GM18499 (cell line): ENCODE data around the gene CALML3.

ENCODE experiments used
- ATAC-seq: cut with Tn5 transposase; IDR thresholded peaks from one replicate; pipeline ENCODE4 v1.9.1; 2021; ENCODE audit warnings: moderate number of reproducible peaks; ENCODE audit not compliant: insufficient read depth, unreplicated experiment

Gene CALML3

GRCh38 chr10:5564537-5565204 is 39.9 kb downstream of the CALML3 start:
- no peak for ATAC-seq

- ATAC-seq, result no peak
These were observed 40.4 kb downstream of the CALML3 start for GRCh38 chr10:5565205-5565545.

- no peak for ATAC-seq
These were observed 41.2 kb downstream of the CALML3 start for GRCh38 chr10:5565671-5566581.

- no peak for ATAC-seq
These were observed 41.9 kb downstream of the CALML3 start for GRCh38 chr10:5566614-5567013.

- no peak for ATAC-seq
These were observed 42.7 kb downstream of the CALML3 start for GRCh38 chr10:5567477-5567876.

- no peak for ATAC-seq
These were observed 44.2 kb downstream of the CALML3 start for GRCh38 chr10:5568984-5569383.

- ATAC-seq, result no peak
These were observed 44.8 kb downstream of the CALML3 start for GRCh38 chr10:5569568-5569967.

GRCh38 chr10:5570007-5570655 is 45.4 kb downstream of the CALML3 start:
- no peak for ATAC-seq

GRCh38 chr10:5570979-5571810 is 46.4 kb downstream of the CALML3 start:
- no peak for ATAC-seq

GRCh38 chr10:5571826-5572225 is 47.1 kb downstream of the CALML3 start:
- ATAC-seq, result no peak

- ATAC-seq, result no peak
These were observed 48.7 kb downstream of the CALML3 start for GRCh38 chr10:5573319-5573950.

- no peak for ATAC-seq
These were observed 49.3 kb downstream of the CALML3 start for GRCh38 chr10:5573968-5574641.

- ATAC-seq, result no peak
These were observed 49.9 kb downstream of the CALML3 start for GRCh38 chr10:5574642-5575131.

GRCh38 chr10:5575144-5575481 is 50.4 kb downstream of the CALML3 start:
- no peak for ATAC-seq

GRCh38 chr10:5575482-5576153 is 50.9 kb downstream of the CALML3 start:
- no peak for ATAC-seq

- ATAC-seq, result no peak
These were observed 51.5 kb downstream of the CALML3 start for GRCh38 chr10:5576154-5576748.
